ENCODE measurements around the gene ANO8.
"Not testable (repeated sequence)": the region's sequence is repeated elsewhere in the genome, so short reads cannot be mapped to it uniquely, and the experiment has no call there.

ANO8 gene

GRCh38 chr19:17283504-17283996, 51.1 kb downstream of the ANO8 start:
- DNase-seq (ENCODE audit: insufficient read length, low spot score) (no peak), FAIRE-seq (no peak)
- TF ChIP-seq POLR2AphosphoS5 (IDR thresholded peaks at IDR 0.05; ENCODE audit: low read depth, low read length) = no peak
- no peak for TF ChIP-seq POU2F2 (IDR thresholded peaks at IDR 0.05; ENCODE audit: low read depth, low read length)
- TF ChIP-seq POLR2A (IDR thresholded peaks at IDR 0.05; ENCODE audit: low read depth, low read length) = no peak
- TF ChIP-seq TAF1 (IDR thresholded peaks at IDR 0.05; ENCODE audit: low read depth, low read length) = no peak
- TF ChIP-seq PAX5 (IDR thresholded peaks at IDR 0.05; ENCODE audit: insufficient read depth, low read length, severe bottlenecking) = no peak

- no peak for TF ChIP-seq POU2F2 (IDR thresholded peaks at IDR 0.05; ENCODE audit: low read depth, low read length)
- TF ChIP-seq TAF1 (IDR thresholded peaks at IDR 0.05; ENCODE audit: low read depth, low read length) = no peak
- TF ChIP-seq POLR2A (IDR thresholded peaks at IDR 0.05; ENCODE audit: low read depth, low read length) = no peak
- TF ChIP-seq SPI1 (IDR thresholded peaks at IDR 0.05; ENCODE audit: low read depth, low read length) = no peak
- no peak for TF ChIP-seq POLR2AphosphoS5 (IDR thresholded peaks at IDR 0.05; ENCODE audit: low read depth, low read length)
- TF ChIP-seq PAX5 (IDR thresholded peaks at IDR 0.05; ENCODE audit: insufficient read depth, low read length, severe bottlenecking) = no peak
- DNase-seq (ENCODE audit: insufficient read length, low spot score) (peak; percentile 93), FAIRE-seq (peak; percentile 99)
Observed at GRCh38 chr19:17282488-17283125, 52.0 kb downstream of the ANO8 start.

GRCh38 chr19:17281391-17282304, 53.0 kb downstream of the ANO8 start, which contains the start of gene ANKLE1:
TSS of gene ANKLE1 (plus strand) at chr19:17281901. CDS start at chr19:17281921, 20 bp downstream.
- TF ChIP-seq TAF1 (IDR thresholded peaks at IDR 0.05; ENCODE audit: low read depth, low read length) (no peak), SPI1 (IDR thresholded peaks at IDR 0.05; ENCODE audit: low read depth, low read length) (peak; percentile 52)
- FAIRE-seq (peak; percentile 94), DNase-seq (ENCODE audit: insufficient read length, low spot score) (peak; percentile 78)

GRCh38 chr19:17279436-17279835, 55.2 kb downstream of the ANO8 start:
- DNase-seq (ENCODE audit: insufficient read length, low spot score) = no peak
- no peak for FAIRE-seq
- TF ChIP-seq PAX5 (IDR thresholded peaks at IDR 0.05; ENCODE audit: insufficient read depth, low read length, severe bottlenecking) (no peak), TAF1 (IDR thresholded peaks at IDR 0.05; ENCODE audit: low read depth, low read length) (no peak), POLR2AphosphoS5 (IDR thresholded peaks at IDR 0.05; ENCODE audit: low read depth, low read length) (no peak), SPI1 (IDR thresholded peaks at IDR 0.05; ENCODE audit: low read depth, low read length) (no peak), POU2F2 (IDR thresholded peaks at IDR 0.05; ENCODE audit: low read depth, low read length) (no peak), POLR2A (IDR thresholded peaks at IDR 0.05; ENCODE audit: low read depth, low read length) (no peak)

GRCh38 chr19:17275441-17276175, 59.0 kb downstream of the ANO8 start:
- no peak for FAIRE-seq
- TF ChIP-seq POLR2A (IDR thresholded peaks at IDR 0.05; ENCODE audit: low read depth, low read length) (no peak), PAX5 (IDR thresholded peaks at IDR 0.05; ENCODE audit: insufficient read depth, low read length, severe bottlenecking) (no peak), POLR2AphosphoS5 (IDR thresholded peaks at IDR 0.05; ENCODE audit: low read depth, low read length) (no peak), SPI1 (IDR thresholded peaks at IDR 0.05; ENCODE audit: low read depth, low read length) (no peak), TAF1 (IDR thresholded peaks at IDR 0.05; ENCODE audit: low read depth, low read length) (no peak), POU2F2 (IDR thresholded peaks at IDR 0.05; ENCODE audit: low read depth, low read length) (no peak)
- DNase-seq (ENCODE audit: insufficient read length, low spot score) = no peak

- FAIRE-seq; DNase-seq (ENCODE audit: insufficient read length, low spot score): not testable (repeated sequence)
Observed at GRCh38 chr19:17274892-17275291, 59.8 kb downstream of the ANO8 start.
